Heart right ventricle (tissue), 16 donors: ENCODE data around the gene EGFR. TPM values are rescaled to one million over a fixed set of nuclear protein-coding genes. Genes with fewer than 3 reads are reported as not detected.

ENCODE experiments used
- ATAC-seq, 8 donors: fragments of 200-7000 bp; cut with Tn5 transposase; one replicate each; pipeline ENCODE4 v1.9.1; 2020; ENCODE audit warnings: mild to moderate bottlenecking in 8 of 8, moderate library complexity in 8 of 8, moderate number of reproducible peaks in 1 of 8
- DNase-seq, 2 donors: peaks; one replicate each; pipeline ENCODE4 v3.0.0-alpha.2; 2020
- H3K27ac ChIP-seq, 10 donors: fragments of 200-600 bp; sonication (generic) in 2 of 10; one replicate each; pipeline versions ENCODE4 v1.5.0 to v1.8.0; 2020 to 2022; ENCODE audit warnings: mild to moderate bottlenecking in 3 of 10
- H3K27me3 ChIP-seq, 7 donors: fragments of 200-600 bp; one replicate each; pipeline ENCODE4 v1.8.0; 2021 to 2022; ENCODE audit warnings: mild to moderate bottlenecking in 2 of 7
- H3K36me3 ChIP-seq, 9 donors: fragments of 200-600 bp; sonication (generic) in 1 of 9; one replicate each; pipeline versions ENCODE4 v1.5.0 to v1.8.0; 2020 to 2022; ENCODE audit warnings: mild to moderate bottlenecking in 2 of 9
- H3K4me1 ChIP-seq, 9 donors: fragments of 200-600 bp; sonication (generic) in 1 of 9; one replicate each; pipeline versions ENCODE4 v1.5.0 to v1.8.0; 2020 to 2022; ENCODE audit warnings: mild to moderate bottlenecking in 4 of 9
- H3K4me3 ChIP-seq, 10 donors: fragments of 200-600 bp; sonication (generic) in 2 of 10; one replicate each; pipeline versions ENCODE4 v1.5.0 to v1.8.0; 2020 to 2022; ENCODE audit warnings: mild to moderate bottlenecking in 7 of 10, moderate library complexity in 2 of 10
- H3K9me3 ChIP-seq, 11 donors: fragments of 200-600 bp in 10 of 11; sonication (generic) in 2 of 11; one replicate each; pipeline versions ENCODE4 v1.5.0 to v1.8.0; 2013 to 2022; ENCODE audit warnings: mild to moderate bottlenecking in 2 of 11, control low read depth in 1 of 11, moderate library complexity in 1 of 11
- WGBS, 2 donors: extraction: QIAGEN DNeasy Blood & Tissue Kit; methylation state at CpG; one replicate each; pipeline ENCODE4 v1.1.7; 2013; ENCODE audit warnings: inconsistent platforms in 1 of 2; 5-methylcytosine and 5-hydroxymethylcytosine counted together
- intact Hi-C, 10 donors: fragments of 100-400 bp; cut with DNase I; formaldehyde crosslinking; loops; one replicate each; pipeline versions ENCODE4 v1.11.1 to v1.14.2; 2022
- polyA plus RNA-seq, 2 donors: library from polyadenylated mRNA; stranded (reverse); fragments of 200-250 nt; gene quantifications; one replicate each; pipeline ENCODE4 v1.2.3, GENCODE V29; 2013
- total RNA-seq, 10 donors: library from RNA; stranded (reverse); fragmentation: NEBNext Ultra II Directional in 3 of 10; extraction: Animal tissue kit (Norgen Biotek cat#: 25700) in 3 of 10; gene quantifications; one replicate each; pipeline versions ENCODE4 v1.2.1 to v1.2.4, GENCODE V29; 2021 to 2023
- TF ChIP-seq, protein P1 (sequence below), 9 donors: fragments of 200-600 bp; sonication (generic) in 2 of 9; IDR thresholded peaks; one replicate each; pipeline versions ENCODE4 v1.5.0 to v1.8.0; 2021 to 2022; ENCODE audit warnings: antibody characterized with exemption in 9 of 9, mild to moderate bottlenecking in 5 of 9, moderate library complexity in 1 of 9
- donor health status: Arrhythmogenic right ventricular cardiomyopathy.
- donor health status: ischemic (EF 13 %, LVEDD 7.1; RV severe dilation, severe dysfunction).
- donor health status: healthy with polysubstance abuse.
- donor health status: DM: no; HTN: yes; CAD: no.
- donor health status: DM: no; HTN: no; CAD: no.
- donor health status: ischemic (EF 25% LVEDD 6.9; RV normal size, moderate dysfunction).
- donor health status: ischemic (EF 25% LVEDD 5.7; RV mildly dilated, moderate dysfunction).
- donor health status: healthy.
- donor health status: DM: yes; HTN: yes; CAD: no.
- donor health status: Ischemic cardiomyopathy.
- donor health status: ischemic (EF 35%, LVEDD 5.7; RV mildly dilated, moderate dysfunction).
- donor health status: nonischemic (EF 11% LVEDD 7.7; RV severe dilation, severe dysfunction).
- donor health status: DM: yes; HTN: yes; CAD: no.
- donor health status: PGD.
- donor health status: ischemic (EF 29% LVEDD 5.4; RV normal size, mild dysfunction).
- donor health status: nonischemic (EF 23%, LVEDD 6.1; RV moderate dilation, normal function).

The EGFR gene
- total and polyA plus RNA-seq, 12 donors: 1.9 to 13.5 (median 7.6) TPM

DNA sequence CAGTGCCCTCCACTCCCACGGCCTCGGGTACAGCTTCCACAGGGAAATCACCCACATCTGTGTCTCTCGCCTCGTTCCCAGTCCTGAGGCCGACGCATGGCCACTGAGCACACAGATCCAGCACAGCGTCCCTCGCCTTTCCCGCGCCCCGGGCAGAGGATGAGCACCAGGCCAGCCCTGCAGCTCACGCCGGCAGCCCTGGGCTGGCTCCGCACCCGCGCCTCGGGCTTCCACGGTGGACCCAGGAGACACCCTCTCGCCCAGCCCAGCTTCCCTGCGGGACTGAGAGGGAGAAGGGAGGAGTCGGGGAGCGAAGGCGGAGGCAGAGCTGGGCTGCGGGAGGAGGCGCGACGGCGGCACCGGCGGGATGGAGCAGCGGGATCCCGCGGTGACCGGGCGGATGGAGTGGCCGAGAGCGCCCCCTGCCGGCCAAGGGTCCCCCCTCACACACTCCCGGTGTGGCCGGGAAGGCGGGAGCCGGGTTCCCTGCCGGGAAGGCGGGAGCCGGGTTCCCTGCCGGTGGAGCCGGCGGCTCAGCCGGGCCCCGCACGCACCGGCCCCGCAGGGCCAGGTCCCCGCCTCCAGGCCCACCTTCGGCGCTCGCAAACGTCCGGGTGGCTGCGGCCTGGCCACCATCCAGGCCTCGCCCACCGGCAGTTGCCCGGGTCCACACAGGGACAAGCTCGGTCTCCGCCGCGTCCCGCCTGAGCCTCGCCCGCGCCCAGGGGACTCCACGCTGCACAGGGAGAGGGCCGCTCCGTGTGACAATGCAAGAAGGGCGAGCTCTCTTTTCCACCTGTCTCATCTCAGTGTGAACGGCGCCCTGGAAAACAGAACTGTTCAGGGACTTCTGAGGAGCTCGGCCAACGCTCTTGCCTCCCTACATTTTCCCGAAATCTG lies 236.0 kb downstream of the EGFR start:
- peak; percentile 94 to 99 (median 97) for ATAC-seq
- Histone ChIP-seq H3K36me3 (no peaks in the 10 kb centered on the region), H3K27ac (peak overlapping the region in 5 of 10 donors; percentile 8 to 65 (median 34)), H3K4me3 (peak overlapping the region; percentile 46 to 84 (median 60)), H3K9me3 (no peaks in the 10 kb centered on the region), H3K27me3 (peaks cover 6 to 55% (median 26%) of the 10 kb centered on the region in 7 donors), H3K4me1 (peaks cover 0 to 19% (median 11%) of the 10 kb centered on the region in 9 donors)
- peak; percentile 87 to 90 for DNase-seq
- 1% methylated on average over 71 to 80 of the region's 80 CpGs for WGBS, 2 donors
- intact Hi-C loops: loop anchor here (1.0 to 10.0 kb wide), 17 partner anchors 120 to 483 kb away; partner anchors contain the start of gene EGFR (in 6 of the 10)
- TF ChIP-seq, protein P1, sequence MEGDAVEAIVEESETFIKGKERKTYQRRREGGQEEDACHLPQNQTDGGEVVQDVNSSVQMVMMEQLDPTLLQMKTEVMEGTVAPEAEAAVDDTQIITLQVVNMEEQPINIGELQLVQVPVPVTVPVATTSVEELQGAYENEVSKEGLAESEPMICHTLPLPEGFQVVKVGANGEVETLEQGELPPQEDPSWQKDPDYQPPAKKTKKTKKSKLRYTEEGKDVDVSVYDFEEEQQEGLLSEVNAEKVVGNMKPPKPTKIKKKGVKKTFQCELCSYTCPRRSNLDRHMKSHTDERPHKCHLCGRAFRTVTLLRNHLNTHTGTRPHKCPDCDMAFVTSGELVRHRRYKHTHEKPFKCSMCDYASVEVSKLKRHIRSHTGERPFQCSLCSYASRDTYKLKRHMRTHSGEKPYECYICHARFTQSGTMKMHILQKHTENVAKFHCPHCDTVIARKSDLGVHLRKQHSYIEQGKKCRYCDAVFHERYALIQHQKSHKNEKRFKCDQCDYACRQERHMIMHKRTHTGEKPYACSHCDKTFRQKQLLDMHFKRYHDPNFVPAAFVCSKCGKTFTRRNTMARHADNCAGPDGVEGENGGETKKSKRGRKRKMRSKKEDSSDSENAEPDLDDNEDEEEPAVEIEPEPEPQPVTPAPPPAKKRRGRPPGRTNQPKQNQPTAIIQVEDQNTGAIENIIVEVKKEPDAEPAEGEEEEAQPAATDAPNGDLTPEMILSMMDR (IDR thresholded peaks at IDR 0.05): peak; percentile 86 to 96 (median 93)

DNA sequence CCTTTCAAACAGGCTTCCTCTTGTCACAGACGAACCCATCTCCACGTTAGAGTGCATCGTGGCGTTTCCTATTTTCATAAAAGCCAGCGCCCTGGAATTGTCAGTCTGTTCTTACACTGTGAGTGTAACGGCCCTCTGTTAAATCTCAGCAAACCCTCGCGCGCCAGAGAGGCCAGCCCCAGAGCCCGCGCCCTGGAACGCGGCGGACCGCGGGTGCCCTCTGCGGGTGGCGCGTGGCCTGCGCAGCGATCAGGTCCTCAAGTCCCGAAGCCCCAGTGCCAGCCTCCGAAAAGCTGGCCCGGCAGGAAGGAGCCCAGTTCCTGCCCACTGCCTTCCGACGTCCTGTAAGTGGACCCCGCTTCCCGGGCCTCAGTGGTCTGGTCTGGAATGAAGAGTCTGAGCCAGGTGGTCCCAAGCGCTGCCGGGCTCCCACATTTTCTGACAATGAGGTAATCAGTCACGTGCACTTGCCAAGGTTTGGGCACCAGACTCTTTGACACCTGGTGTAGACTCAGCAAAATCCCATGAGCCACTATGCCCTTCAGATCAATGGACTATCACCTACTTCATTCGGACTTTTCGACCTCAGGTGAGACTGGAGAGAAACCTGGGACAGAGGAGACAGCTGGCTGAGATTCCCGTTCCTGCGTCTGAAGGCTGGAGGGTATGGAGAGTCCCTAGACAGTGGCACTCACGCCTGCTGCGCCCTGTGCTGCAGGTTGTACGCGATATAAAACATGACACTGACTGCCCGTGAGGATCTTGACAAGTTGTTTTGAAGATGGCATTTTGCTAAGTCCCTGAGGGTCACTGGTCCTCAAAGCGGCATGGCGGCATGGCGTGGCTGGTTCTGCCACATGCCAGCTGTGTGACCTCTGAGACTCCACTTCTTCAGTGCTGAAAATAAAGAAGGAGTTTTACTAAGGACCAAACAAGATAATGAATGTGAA lies 237.0 kb downstream of the EGFR start:
- Histone ChIP-seq H3K9me3 (no peaks in the 10 kb centered on the region), H3K4me3 (peak overlapping the region; percentile 46 to 84 (median 60)), H3K27ac (peak overlapping the region in 5 of 10 donors; percentile 8 to 65 (median 34)), H3K4me1 (peaks cover 0 to 19% (median 11%) of the 10 kb centered on the region in 9 donors), H3K27me3 (peaks cover 6 to 55% (median 30%) of the 10 kb centered on the region in 7 donors), H3K36me3 (no peaks in the 10 kb centered on the region)
- intact Hi-C loops: loop anchor here (1.0 to 10.0 kb wide), 16 partner anchors 121 to 483 kb away; partner anchors contain the start of gene EGFR (in 5 of the 10)
- 20 to 21% methylated on average over 43 of the region's 43 CpGs for WGBS, 2 donors
- peak; percentile 71 to 85 for DNase-seq
- ATAC-seq: peak; percentile 92 to 96 (median 94)
- TF ChIP-seq, protein P1 (IDR thresholded peaks at IDR 0.05): peak; percentile 81 to 97 (median 92)

DNA sequence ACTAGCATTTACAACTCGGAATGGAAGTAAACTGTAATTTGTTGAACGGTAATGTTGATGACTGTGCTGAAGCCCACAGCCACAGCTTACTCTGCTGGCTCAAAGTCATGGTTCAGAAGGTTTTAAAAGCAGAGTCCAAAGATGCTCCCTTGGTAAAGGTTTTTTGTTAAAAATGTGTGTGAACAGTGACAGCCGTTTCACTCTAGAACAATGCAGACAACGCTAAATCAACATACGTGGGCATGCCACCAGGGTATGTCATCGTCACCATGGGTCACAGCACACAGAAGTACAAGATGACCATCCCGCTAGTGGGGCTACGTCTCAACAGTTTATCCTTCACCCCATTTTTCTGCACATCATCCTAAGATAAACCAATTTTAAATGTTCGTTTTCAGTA lies 239.8 kb downstream of the EGFR start:
- no peak for DNase-seq
- no peak overlapping the region for H3K27ac ChIP-seq
- ATAC-seq: no peak
- H3K4me1 ChIP-seq: peaks cover 0 to 19% (median 11%) of the 10 kb centered on the region in 9 donors
- WGBS, 2 donors: 83 to 88% methylated on average over 9 of the region's 9 CpGs
- H3K4me3 ChIP-seq: no peak overlapping the region
- TF ChIP-seq, protein P1 (IDR thresholded peaks at IDR 0.05): no peak
- no peaks in the 10 kb centered on the region for H3K36me3 ChIP-seq
- intact Hi-C loops: loop anchor here in 9 of 10 donors (5.0 to 10.0 kb wide), 10 partner anchors 124 to 486 kb away; partner anchors contain the start of gene EGFR (in 4 of the 9)
- H3K9me3 ChIP-seq: no peaks in the 10 kb centered on the region
- peaks cover 6 to 42% (median 28%) of the 10 kb centered on the region in 7 donors for H3K27me3 ChIP-seq
